Cardiac fibroblast (primary cell): ENCODE measurements around the gene PCP2.

Source experiments
- DNase-seq, 2 donors: peaks; one replicate each; pipeline versions ENCODE4 v3.0.0 to v3.0.0-alpha.2; 2010; ENCODE audit warnings: low read depth in 2 of 2
- H3K4me3 ChIP-seq, 2 donors: replicated peaks in 1 of 2; 1 replicate in 1 of 2; 2 replicates in 1 of 2; pipeline ENCODE4 v1.5.1; 2011; ENCODE audit warnings: low read depth in 2 of 2, low read length in 2 of 2, mild to moderate bottlenecking in 2 of 2, moderate library complexity in 1 of 2
- CTCF ChIP-seq: IDR thresholded peaks from one replicate; pipeline ENCODE4 v1.5.1; 2011; ENCODE audit warnings: low read depth, mild to moderate bottlenecking, low read length, inconsistent platforms

PCP2 gene

GRCh38 chr19:7633698-7634097 is at the start of gene PCP2:
PCP2 (minus strand) TSS chr19:7633719; CDS start chr19:7633457, 262 bp downstream.
- DNase-seq, result no peak
- TF ChIP-seq CTCF, result no peak
- H3K4me3 ChIP-seq, result no peak within 1 kb of the TSS

GRCh38 chr19:7682175-7682855 is 48.8 kb upstream of the PCP2 start:
- H3K4me3 ChIP-seq, result peak overlapping the region; percentile 99 to 100
- TF ChIP-seq CTCF, result no peak
- DNase-seq, result no peak

GRCh38 chr19:7681340-7682174 is 48.0 kb upstream of the PCP2 start:
- DNase-seq, result peak; percentile 81 to 83
- peak; percentile 75 for TF ChIP-seq CTCF
- peak overlapping the region; percentile 99 to 100 for H3K4me3 ChIP-seq

- peak; percentile 74 to 85 for DNase-seq
- peak within 1 kb of the TSS; percentile 99 to 100 for H3K4me3 ChIP-seq
- TF ChIP-seq CTCF, result peak; percentile 23
Observed at GRCh38 chr19:7680606-7681339, 47.3 kb upstream of the PCP2 start, which contains the start of gene TRAPPC5. TRAPPC5 (plus strand) TSS chr19:7680833; CDS start chr19:7682254, 1,421 bp downstream.

GRCh38 chr19:7679771-7680605 is 46.5 kb upstream of the PCP2 start:
- peak overlapping the region in 1 of 2 donors; percentile 41 for H3K4me3 ChIP-seq
- DNase-seq, result no peak
- no peak for TF ChIP-seq CTCF
